Transverse colon (tissue), 4 donors: Measurements from ENCODE around the gene SLC29A3. TPM values are rescaled to one million over a fixed set of nuclear protein-coding genes. Genes with fewer than 3 reads are reported as not detected.

Experiments used
- DNase-seq: peaks from one replicate; pipeline ENCODE4 v3.0.0-alpha.2; 2019
- H3K27ac ChIP-seq, 4 donors: fragments of 200-600 bp; sonication (generic); 2 replicates each; pipeline ENCODE4 v1.5.1; 2016 to 2018; ENCODE audit warnings: inconsistent platforms in 4 of 4
- H3K27me3 ChIP-seq: fragments of 200-600 bp; sonication (generic); 2 replicates; pipeline ENCODE4 v1.5.1; 2017; ENCODE audit warnings: inconsistent platforms
- H3K36me3 ChIP-seq, 4 donors: fragments of 200-600 bp; sonication (generic); 2 replicates each; pipeline ENCODE4 v1.5.1; 2017 to 2019; ENCODE audit warnings: inconsistent platforms in 4 of 4
- H3K4me1 ChIP-seq, 4 donors: fragments of 200-600 bp; sonication (generic); 2 replicates each; pipeline ENCODE4 v1.5.1; 2017 to 2020; ENCODE audit warnings: inconsistent platforms in 4 of 4
- H3K4me3 ChIP-seq, 4 donors: fragments of 200-600 bp; sonication (generic); 1 replicate in 1 of 4; 2 replicates in 3 of 4; pipeline versions ENCODE4 v1.5.1 to v1.6.1; 2017 to 2019; ENCODE audit warnings: inconsistent platforms in 4 of 4
- H3K9me3 ChIP-seq, 2 donors: fragments of 200-600 bp; sonication (generic); 2 replicates each; pipeline ENCODE4 v1.5.1; 2017 to 2019; ENCODE audit warnings: inconsistent platforms in 2 of 2
- EP300 ChIP-seq: sonication (generic); formaldehyde crosslinking; IDR thresholded peaks from one replicate; pipeline ENCODE4 v1.6.1; 2017; ENCODE audit warnings: antibody characterized with exemption, low read depth
- POLR2A ChIP-seq: fragments of 450-650 bp; IDR thresholded peaks from one replicate; pipeline ENCODE4 v1.6.1; 2016; ENCODE audit warnings: antibody characterized with exemption, mild to moderate bottlenecking, moderate library complexity
- POLR2AphosphoS5 ChIP-seq, 3 donors: sonication (generic); formaldehyde crosslinking; IDR thresholded peaks; one replicate each; pipeline ENCODE4 v1.6.1; 2016; ENCODE audit warnings: antibody characterized with exemption in 3 of 3
- WGBS, 2 donors: methylation state at CpG; one replicate each; pipeline ENCODE4 v1.1.5; 2018; ENCODE audit warnings: low coverage in 1 of 2; 5-methylcytosine and 5-hydroxymethylcytosine counted together
- in situ Hi-C, 4 donors: fragments of 200-750 bp; cut with MboI; loops; one replicate each; pipeline versions ENCODE4 v1.15.0 to v1.15.1; 2017; ENCODE audit warnings: low sequenced_read_pairs in 3 of 4, low pct_ligation_motif_present in 1 of 4, low pct_unique_long_range_greater_than_20kb in 1 of 4
- intact Hi-C: fragments of 100-400 bp; cut with DNase I; formaldehyde crosslinking; loops from one replicate; pipeline ENCODE4 v1.15.1; 2023; ENCODE audit warnings: low total_unique reads
- total RNA-seq, 4 donors: library from RNA; depleted of rRNA; stranded (reverse); fragments of >200 nt; gene quantifications; one replicate each; pipeline ENCODE4 v1.1.0, GENCODE V29; 2016
- TF ChIP-seq, protein P1 (sequence below), 5 experiments: fragments of 200-600 bp in 3 of 5; fragments of 450-650 bp in 2 of 5; sonication (generic) in 3 of 5; IDR thresholded peaks; 1 replicate in 2 of 5; 2 replicates in 3 of 5; pipeline ENCODE4 v1.5.1; 2016 to 2017; ENCODE audit warnings: antibody characterized with exemption in 5 of 5, inconsistent platforms in 3 of 5, mild to moderate bottlenecking in 2 of 5, moderate library complexity in 1 of 5

The SLC29A3 gene
- total RNA-seq, 4 donors from 2014 or later = 0.75 to 6.4 (median 3.4) TPM

DNA sequence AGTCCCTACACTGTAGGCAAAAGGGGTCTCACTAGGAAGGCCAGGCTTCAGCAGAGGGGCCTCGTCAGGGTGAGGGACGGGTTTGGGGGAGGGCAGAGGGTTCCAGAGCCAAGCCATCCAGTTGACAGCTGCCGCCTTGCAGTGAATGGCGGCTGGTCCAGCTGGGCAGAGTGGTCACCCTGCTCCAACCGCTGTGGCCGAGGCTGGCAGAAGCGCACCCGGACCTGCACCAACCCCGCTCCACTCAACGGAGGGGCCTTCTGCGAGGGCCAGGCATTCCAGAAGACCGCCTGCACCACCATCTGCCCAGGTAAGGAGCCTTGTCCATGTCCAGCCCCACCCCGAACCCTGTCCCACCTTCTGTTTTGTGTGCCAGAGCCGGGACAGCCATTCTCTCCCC is 31.6 kb upstream of the SLC29A3 start:
- 84% methylated on average over 14 of the region's 14 CpGs; no CpG with 5 or more reads in 1 of the 2 donors for WGBS, 2 donors
- TF ChIP-seq EP300 = no peak
- TF ChIP-seq POLR2A = no peak
- TF ChIP-seq POLR2AphosphoS5 (IDR thresholded peaks at IDR 0.05) = no peak
- TF ChIP-seq, protein P1, sequence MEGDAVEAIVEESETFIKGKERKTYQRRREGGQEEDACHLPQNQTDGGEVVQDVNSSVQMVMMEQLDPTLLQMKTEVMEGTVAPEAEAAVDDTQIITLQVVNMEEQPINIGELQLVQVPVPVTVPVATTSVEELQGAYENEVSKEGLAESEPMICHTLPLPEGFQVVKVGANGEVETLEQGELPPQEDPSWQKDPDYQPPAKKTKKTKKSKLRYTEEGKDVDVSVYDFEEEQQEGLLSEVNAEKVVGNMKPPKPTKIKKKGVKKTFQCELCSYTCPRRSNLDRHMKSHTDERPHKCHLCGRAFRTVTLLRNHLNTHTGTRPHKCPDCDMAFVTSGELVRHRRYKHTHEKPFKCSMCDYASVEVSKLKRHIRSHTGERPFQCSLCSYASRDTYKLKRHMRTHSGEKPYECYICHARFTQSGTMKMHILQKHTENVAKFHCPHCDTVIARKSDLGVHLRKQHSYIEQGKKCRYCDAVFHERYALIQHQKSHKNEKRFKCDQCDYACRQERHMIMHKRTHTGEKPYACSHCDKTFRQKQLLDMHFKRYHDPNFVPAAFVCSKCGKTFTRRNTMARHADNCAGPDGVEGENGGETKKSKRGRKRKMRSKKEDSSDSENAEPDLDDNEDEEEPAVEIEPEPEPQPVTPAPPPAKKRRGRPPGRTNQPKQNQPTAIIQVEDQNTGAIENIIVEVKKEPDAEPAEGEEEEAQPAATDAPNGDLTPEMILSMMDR (IDR thresholded peaks at IDR 0.05) = no peak
- H3K4me1 ChIP-seq = no peaks in the 10 kb centered on the region
- H3K9me3 ChIP-seq = no peaks in the 10 kb centered on the region
- no peak for DNase-seq
- in situ Hi-C loops = loop anchor here in 3 of 4 donors (10.0 kb wide), 2 partner anchors 353 to 363 kb away; no protein-coding TSS in a partner anchor
- no peak overlapping the region for H3K27ac ChIP-seq
- no peaks in the 10 kb centered on the region for H3K27me3 ChIP-seq
- intact Hi-C loops = loop anchor here (5.0 kb wide), 1 partner anchor 360 kb away; no protein-coding TSS in a partner anchor
- no peaks in the 10 kb centered on the region for H3K36me3 ChIP-seq
- no peak overlapping the region for H3K4me3 ChIP-seq

DNA sequence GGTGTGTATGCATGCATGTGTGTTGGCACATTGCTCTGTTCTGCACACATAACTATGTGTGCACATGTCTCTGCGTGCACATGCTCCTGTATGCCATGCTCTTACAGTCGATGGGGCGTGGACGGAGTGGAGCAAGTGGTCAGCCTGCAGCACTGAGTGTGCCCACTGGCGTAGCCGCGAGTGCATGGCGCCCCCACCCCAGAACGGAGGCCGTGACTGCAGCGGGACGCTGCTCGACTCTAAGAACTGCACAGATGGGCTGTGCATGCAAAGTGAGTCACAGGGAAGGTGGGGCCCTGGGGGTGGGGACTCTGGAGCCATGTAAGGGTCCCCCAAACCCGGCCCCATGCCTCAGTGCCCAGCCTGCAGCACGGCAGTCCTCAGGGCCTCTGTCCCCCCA is 30.6 kb upstream of the SLC29A3 start:
- no peaks in the 10 kb centered on the region for H3K9me3 ChIP-seq
- no peak for DNase-seq
- no peak overlapping the region for H3K27ac ChIP-seq
- TF ChIP-seq EP300 (no peak), POLR2AphosphoS5 (IDR thresholded peaks at IDR 0.05) (no peak), POLR2A (no peak)
- TF ChIP-seq, protein P1 (IDR thresholded peaks at IDR 0.05) = no peak
- intact Hi-C loops (loop anchor here (5.0 kb wide), 1 partner anchor 361 kb away; no protein-coding TSS in a partner anchor), in situ Hi-C loops (loop anchor here in 3 of 4 donors (10.0 kb wide), 2 partner anchors 354 to 364 kb away; no protein-coding TSS in a partner anchor)
- H3K4me3 ChIP-seq = no peak overlapping the region
- no peaks in the 10 kb centered on the region for H3K27me3 ChIP-seq
- WGBS, 2 donors = 81% methylated on average over 15 of the region's 15 CpGs; no CpG with 5 or more reads in 1 of the 2 donors
- H3K36me3 ChIP-seq = no peaks in the 10 kb centered on the region
- H3K4me1 ChIP-seq = no peaks in the 10 kb centered on the region

DNA sequence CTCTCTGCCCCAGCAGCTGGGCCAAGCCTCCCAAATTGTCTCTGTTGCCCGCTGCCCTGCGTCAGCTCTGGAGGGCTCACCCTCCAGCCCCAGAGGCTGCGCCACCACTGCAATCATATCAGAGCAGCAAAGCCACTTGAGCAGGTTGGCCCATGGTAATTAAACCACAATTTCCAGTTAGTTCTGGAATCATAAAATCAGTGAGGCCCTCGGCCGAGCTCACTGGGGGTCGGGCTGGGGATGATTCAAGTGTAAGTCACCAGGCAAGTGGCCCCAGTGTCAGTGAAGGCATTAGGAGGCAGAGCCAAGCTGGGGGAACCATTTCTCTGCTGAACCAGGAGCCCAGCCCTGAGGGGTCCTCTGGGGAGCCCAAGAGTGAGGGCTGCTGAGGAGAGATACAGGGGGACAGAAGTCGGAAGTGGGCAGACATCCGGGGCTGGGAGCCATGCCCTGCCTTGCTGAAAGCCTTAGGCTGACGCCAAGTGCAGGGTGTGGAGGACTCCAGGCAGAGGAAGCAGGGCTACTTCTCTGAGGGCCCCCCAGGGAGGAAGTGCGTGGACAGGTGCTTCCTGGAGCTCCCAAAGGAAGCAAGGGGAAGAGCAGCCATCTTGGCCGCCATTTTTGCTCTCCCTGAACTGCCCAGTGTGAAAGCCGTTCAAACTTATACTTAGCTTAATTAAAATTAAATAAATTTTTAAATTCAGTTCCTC is 29.5 kb upstream of the SLC29A3 start:
- H3K4me3 ChIP-seq = no peak overlapping the region
- no peak for DNase-seq
- in situ Hi-C loops = loop anchor here in 3 of 4 donors (10.0 kb wide), 2 partner anchors 355 to 365 kb away; no protein-coding TSS in a partner anchor
- no peaks in the 10 kb centered on the region for H3K4me1 ChIP-seq
- H3K9me3 ChIP-seq = no peaks in the 10 kb centered on the region
- TF ChIP-seq POLR2AphosphoS5 (IDR thresholded peaks at IDR 0.05) (no peak), POLR2A (no peak), EP300 (no peak)
- TF ChIP-seq, protein P1 (IDR thresholded peaks at IDR 0.05) = no peak
- intact Hi-C loops = loop anchor here (5.0 kb wide), 1 partner anchor 362 kb away; no protein-coding TSS in a partner anchor
- WGBS, 2 donors = 60 to 69% methylated on average over 1 to 12 of the region's 12 CpGs
- no peaks in the 10 kb centered on the region for H3K36me3 ChIP-seq
- H3K27me3 ChIP-seq = no peaks in the 10 kb centered on the region
- no peak overlapping the region for H3K27ac ChIP-seq

DNA sequence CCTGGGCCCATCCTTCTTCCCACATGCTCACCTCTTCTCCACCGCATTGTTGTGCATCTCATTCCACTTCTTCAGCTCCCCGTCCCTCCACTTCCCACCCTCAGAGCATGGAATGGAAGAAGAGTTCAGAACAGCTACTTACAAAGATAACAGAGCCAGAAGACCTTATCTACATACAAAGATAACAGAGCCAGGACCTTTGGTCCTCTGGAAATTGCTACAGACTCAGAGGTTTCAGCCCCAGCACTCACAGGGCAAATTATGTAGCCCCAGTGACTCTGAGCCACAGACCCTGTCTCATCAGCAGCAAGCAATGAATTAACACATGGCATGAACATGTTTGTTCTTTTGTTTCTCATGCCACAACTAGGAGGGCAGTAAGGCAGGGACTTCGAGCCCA is 28.7 kb upstream of the SLC29A3 start:
- no peaks in the 10 kb centered on the region for H3K4me1 ChIP-seq
- H3K9me3 ChIP-seq = no peaks in the 10 kb centered on the region
- intact Hi-C loops (no loop called here), in situ Hi-C loops (no loop called here)
- H3K4me3 ChIP-seq = no peak overlapping the region
- 59 to 100% methylated on average over 3 of the region's 3 CpGs for WGBS, 2 donors
- DNase-seq = no peak
- TF ChIP-seq POLR2A (no peak), EP300 (no peak), POLR2AphosphoS5 (IDR thresholded peaks at IDR 0.05) (no peak)
- TF ChIP-seq, protein P1 (IDR thresholded peaks at IDR 0.05) = no peak
- no peak overlapping the region for H3K27ac ChIP-seq
- H3K36me3 ChIP-seq = no peaks in the 10 kb centered on the region
- no peaks in the 10 kb centered on the region for H3K27me3 ChIP-seq
